Heart left ventricle (tissue), 16 donors: ENCODE measurements around the gene SULF2. TPM values are rescaled to one million over a fixed set of nuclear protein-coding genes. Genes with fewer than 3 reads are reported as not detected.

Experiments
- ATAC-seq, 4 donors: fragments of 200-7000 bp; cut with Tn5 transposase; one replicate each; pipeline ENCODE4 v1.9.1; 2020 to 2022; ENCODE audit warnings: moderate library complexity in 4 of 4, mild to moderate bottlenecking in 3 of 4, moderate number of reproducible peaks in 1 of 4
- DNase-seq, 5 donors: peaks; one replicate each; pipeline ENCODE4 v3.0.0-alpha.2; 2020
- H3K27ac ChIP-seq, 12 donors: fragments of 200-600 bp; sonication (generic) in 4 of 12; one replicate each; pipeline versions ENCODE4 v1.5.0 to v1.8.0; 2016 to 2022; ENCODE audit warnings: mild to moderate bottlenecking in 2 of 12
- H3K27me3 ChIP-seq, 9 donors: fragments of 200-600 bp; sonication (generic) in 2 of 9; one replicate each; pipeline versions ENCODE4 v1.5.1 to v1.8.0; 2016 to 2022; ENCODE audit warnings: mild to moderate bottlenecking in 3 of 9
- H3K36me3 ChIP-seq, 9 donors: fragments of 200-600 bp; sonication (generic) in 2 of 9; one replicate each; pipeline versions ENCODE4 v1.5.0 to v1.8.0; 2018 to 2022; ENCODE audit warnings: mild to moderate bottlenecking in 2 of 9
- H3K4me1 ChIP-seq, 12 donors: fragments of 200-600 bp; sonication (generic) in 4 of 12; one replicate each; pipeline versions ENCODE4 v1.5.0 to v1.8.0; 2016 to 2022; ENCODE audit warnings: mild to moderate bottlenecking in 3 of 12
- H3K4me3 ChIP-seq, 12 donors: fragments of 200-600 bp; sonication (generic) in 4 of 12; one replicate each; pipeline versions ENCODE4 v1.5.0 to v1.8.0; 2017 to 2022; ENCODE audit warnings: mild to moderate bottlenecking in 9 of 12, moderate library complexity in 4 of 12
- H3K9me3 ChIP-seq, 12 donors: fragments of 200-600 bp; sonication (generic) in 4 of 12; one replicate each; pipeline versions ENCODE4 v1.5.0 to v1.8.0; 2016 to 2022; ENCODE audit warnings: mild to moderate bottlenecking in 1 of 12
- POLR2A ChIP-seq, 2 donors: fragments of 450-650 bp; IDR thresholded peaks; one replicate each; pipeline ENCODE4 v1.6.1; 2017; ENCODE audit warnings: antibody characterized with exemption in 2 of 2, mild to moderate bottlenecking in 2 of 2, moderate library complexity in 2 of 2
- WGBS, 4 donors: extraction: QIAGEN DNeasy Blood & Tissue Kit in 2 of 4; methylation state at CpG; one replicate each; pipeline versions ENCODE4 v1.1.5 to v1.1.7; 2013 to 2018; 5-methylcytosine and 5-hydroxymethylcytosine counted together
- intact Hi-C, 10 donors: fragments of 100-400 bp; cut with DNase I; formaldehyde crosslinking; loops; one replicate each; pipeline versions ENCODE4 v1.11.1 to v1.14.2; 2022
- polyA plus RNA-seq, 2 donors: library from polyadenylated mRNA; stranded (reverse); fragments of 200-250 nt; gene quantifications; one replicate each; pipeline ENCODE4 v1.2.3, GENCODE V29; 2013
- total RNA-seq, 9 donors: library from RNA; depleted of rRNA in 2 of 9; stranded (reverse); fragments of >200 nt in 2 of 9; fragmentation: NEBNext Ultra II Directional in 3 of 9; extraction: Animal tissue kit (Norgen Biotek cat#: 25700) in 3 of 9; gene quantifications; one replicate each; pipeline versions ENCODE4 v1.1.0 to v1.2.4, GENCODE V29; 2016 to 2023
- TF ChIP-seq, protein P1 (sequence below), 12 donors: fragments of 200-600 bp; sonication (generic) in 4 of 12; IDR thresholded peaks; one replicate each; pipeline versions ENCODE4 v1.5.0 to v1.8.0; 2018 to 2022; ENCODE audit warnings: antibody characterized with exemption in 12 of 12, mild to moderate bottlenecking in 5 of 12
- donor health status: ischemic (EF 13 %, LVEDD 7.1; RV severe dilation, severe dysfunction).
- donor health status: healthy with polysubstance abuse.
- donor health status: DM: no; HTN: yes; CAD: no.
- donor health status: DM: no; HTN: no; CAD: no.
- donor health status: ischemic (EF 25% LVEDD 6.9; RV normal size, moderate dysfunction).
- donor health status: ischemic (EF 25% LVEDD 5.7; RV mildly dilated, moderate dysfunction).
- donor health status: healthy.
- donor health status: DM: yes; HTN: yes; CAD: no.
- donor health status: ischemic (EF 35%, LVEDD 5.7; RV mildly dilated, moderate dysfunction).
- donor health status: nonischemic (EF 11% LVEDD 7.7; RV severe dilation, severe dysfunction).
- donor health status: DM: yes; HTN: yes; CAD: no.
- donor health status: PGD.
- donor health status: ischemic (EF 29% LVEDD 5.4; RV normal size, mild dysfunction).
- donor health status: nonischemic (EF 23%, LVEDD 6.1; RV moderate dilation, normal function).

The SULF2 gene
- total and polyA plus RNA-seq, 11 donors, result 16.7 to 51.5 (median 28.5) TPM

DNA sequence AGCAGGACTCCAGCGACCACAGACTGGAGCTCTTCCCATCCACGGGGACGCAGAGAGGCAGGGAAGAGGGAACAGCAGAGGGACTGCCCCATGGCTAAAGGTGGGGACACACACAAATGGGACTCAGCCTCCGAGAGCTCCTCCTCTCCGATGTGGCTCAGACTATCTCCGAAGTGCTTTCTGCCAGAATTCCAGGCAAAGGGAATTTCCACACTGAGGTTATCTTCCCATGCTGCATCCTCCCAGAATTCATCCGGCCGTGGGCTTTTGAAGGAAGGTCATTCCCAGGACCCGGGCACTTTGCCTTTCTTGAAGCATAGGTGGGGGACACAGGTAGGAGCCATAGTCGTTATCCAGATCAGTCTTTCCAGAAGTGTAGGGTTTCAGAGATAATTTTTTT lies 67.9 kb downstream of the SULF2 start:
- Histone ChIP-seq H3K27ac (no peak overlapping the region), H3K9me3 (no peaks in the 10 kb centered on the region), H3K27me3 (no peaks in the 10 kb centered on the region), H3K36me3 (no peaks in the 10 kb centered on the region), H3K4me3 (no peak overlapping the region), H3K4me1 (peaks cover 0 to 10% (median 0%) of the 10 kb centered on the region in 12 donors)
- WGBS, 4 donors, result 41 to 58% (median 49%) methylated on average over 10 of the region's 10 CpGs
- no peak for TF ChIP-seq POLR2A (IDR thresholded peaks at IDR 0.05)
- TF ChIP-seq, protein P1, sequence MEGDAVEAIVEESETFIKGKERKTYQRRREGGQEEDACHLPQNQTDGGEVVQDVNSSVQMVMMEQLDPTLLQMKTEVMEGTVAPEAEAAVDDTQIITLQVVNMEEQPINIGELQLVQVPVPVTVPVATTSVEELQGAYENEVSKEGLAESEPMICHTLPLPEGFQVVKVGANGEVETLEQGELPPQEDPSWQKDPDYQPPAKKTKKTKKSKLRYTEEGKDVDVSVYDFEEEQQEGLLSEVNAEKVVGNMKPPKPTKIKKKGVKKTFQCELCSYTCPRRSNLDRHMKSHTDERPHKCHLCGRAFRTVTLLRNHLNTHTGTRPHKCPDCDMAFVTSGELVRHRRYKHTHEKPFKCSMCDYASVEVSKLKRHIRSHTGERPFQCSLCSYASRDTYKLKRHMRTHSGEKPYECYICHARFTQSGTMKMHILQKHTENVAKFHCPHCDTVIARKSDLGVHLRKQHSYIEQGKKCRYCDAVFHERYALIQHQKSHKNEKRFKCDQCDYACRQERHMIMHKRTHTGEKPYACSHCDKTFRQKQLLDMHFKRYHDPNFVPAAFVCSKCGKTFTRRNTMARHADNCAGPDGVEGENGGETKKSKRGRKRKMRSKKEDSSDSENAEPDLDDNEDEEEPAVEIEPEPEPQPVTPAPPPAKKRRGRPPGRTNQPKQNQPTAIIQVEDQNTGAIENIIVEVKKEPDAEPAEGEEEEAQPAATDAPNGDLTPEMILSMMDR (IDR thresholded peaks at IDR 0.05), result no peak
- intact Hi-C loops, result no loop called here
- ATAC-seq, result no peak
- DNase-seq, result no peak

DNA sequence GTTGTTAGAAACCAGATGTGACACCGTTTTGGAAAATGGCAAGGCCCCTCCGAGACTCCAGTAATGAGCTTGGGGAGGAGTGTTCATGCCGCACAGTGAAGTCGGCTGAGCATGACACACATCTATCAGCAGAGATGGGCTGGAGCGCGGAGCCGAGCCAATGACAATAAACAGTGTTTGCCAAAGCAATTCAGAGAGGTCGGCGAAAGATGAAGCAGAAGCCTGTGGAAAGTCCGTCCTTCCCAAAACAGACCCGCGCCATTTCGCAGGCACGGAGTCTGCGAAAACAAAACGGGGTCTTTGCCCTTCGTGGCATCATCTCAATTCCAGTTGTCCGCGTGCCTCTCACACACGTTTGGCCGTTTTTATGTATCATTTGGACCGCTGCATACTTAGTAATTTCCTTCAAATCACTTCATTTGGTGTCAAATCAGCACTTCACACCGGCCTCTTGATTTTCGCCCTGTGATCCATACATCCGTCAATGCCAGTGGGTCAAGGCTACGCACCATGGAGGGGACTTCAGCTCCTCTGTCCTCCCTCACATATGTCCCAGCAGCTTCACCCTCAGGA lies 71.3 kb downstream of the SULF2 start:
- DNase-seq (peak in 1 of 5 donors; percentile 42), ATAC-seq (peak in 2 of 4 donors; percentile 38 to 43)
- Histone ChIP-seq H3K27ac (no peak overlapping the region), H3K36me3 (no peaks in the 10 kb centered on the region), H3K4me3 (no peak overlapping the region), H3K9me3 (no peaks in the 10 kb centered on the region), H3K27me3 (no peaks in the 10 kb centered on the region), H3K4me1 (peaks cover 0 to 9% (median 0%) of the 10 kb centered on the region in 12 donors)
- intact Hi-C loops, result no loop called here
- TF ChIP-seq, protein P1 (IDR thresholded peaks at IDR 0.05), result no peak
- no peak for TF ChIP-seq POLR2A (IDR thresholded peaks at IDR 0.05)
- WGBS, 4 donors, result 81 to 83% (median 82%) methylated on average over 26 of the region's 26 CpGs

GRCh38 chr20:47713163-47713562 lies 72.1 kb downstream of the SULF2 start:
- intact Hi-C loops, result no loop called here
- ATAC-seq, result no peak
- no peaks in the 10 kb centered on the region for H3K9me3 ChIP-seq
- 68 to 89% (median 87%) methylated on average over 6 of the region's 6 CpGs for WGBS, 4 donors
- no peak overlapping the region for H3K4me3 ChIP-seq
- H3K27me3 ChIP-seq, result no peaks in the 10 kb centered on the region
- no peak for DNase-seq
- TF ChIP-seq, protein P1 (IDR thresholded peaks at IDR 0.05), result no peak
- H3K4me1 ChIP-seq, result peaks cover 0 to 17% (median 0%) of the 10 kb centered on the region in 12 donors
- no peaks in the 10 kb centered on the region for H3K36me3 ChIP-seq
- no peak overlapping the region for H3K27ac ChIP-seq

GRCh38 chr20:47711046-47711752 lies 74.1 kb downstream of the SULF2 start:
- H3K27ac ChIP-seq, result no peak overlapping the region
- H3K9me3 ChIP-seq, result no peaks in the 10 kb centered on the region
- H3K27me3 ChIP-seq, result no peaks in the 10 kb centered on the region
- peaks cover 0 to 32% (median 5%) of the 10 kb centered on the region in 12 donors for H3K4me1 ChIP-seq
- 79 to 83% (median 81%) methylated on average over 18 to 19 of the region's 19 CpGs for WGBS, 4 donors
- no peaks in the 10 kb centered on the region for H3K36me3 ChIP-seq
- ATAC-seq, result no peak
- intact Hi-C loops, result no loop called here
- DNase-seq, result no peak
- TF ChIP-seq, protein P1 (IDR thresholded peaks at IDR 0.05), result no peak
- no peak for TF ChIP-seq POLR2A (IDR thresholded peaks at IDR 0.05)
- no peak overlapping the region for H3K4me3 ChIP-seq
